Fibroblast of pulmonary artery (primary cell): ENCODE measurements around the gene MUC5AC.
"Not testable (repeated sequence)": the region's sequence is repeated elsewhere in the genome, so short reads cannot be mapped to it uniquely, and the experiment has no call there.

Source experiments
- DNase-seq: peaks from one replicate; pipeline ENCODE4 v3.0.0-alpha.2; 2010; ENCODE audit warnings: low read depth
- H3K4me3 ChIP-seq: replicated peaks from 2 replicates; pipeline ENCODE4 v1.5.1; 2011; ENCODE audit warnings: low read depth, mild to moderate bottlenecking, control low read depth, low read length, moderate library complexity
- TF ChIP-seq, protein P1 (sequence below): IDR thresholded peaks from 2 replicates; pipeline ENCODE4 v1.5.1; 2011; ENCODE audit warnings: mild to moderate bottlenecking, control low read depth, low read length, inconsistent platforms; ENCODE audit errors: missing control alignments

MUC5AC gene

DNA sequence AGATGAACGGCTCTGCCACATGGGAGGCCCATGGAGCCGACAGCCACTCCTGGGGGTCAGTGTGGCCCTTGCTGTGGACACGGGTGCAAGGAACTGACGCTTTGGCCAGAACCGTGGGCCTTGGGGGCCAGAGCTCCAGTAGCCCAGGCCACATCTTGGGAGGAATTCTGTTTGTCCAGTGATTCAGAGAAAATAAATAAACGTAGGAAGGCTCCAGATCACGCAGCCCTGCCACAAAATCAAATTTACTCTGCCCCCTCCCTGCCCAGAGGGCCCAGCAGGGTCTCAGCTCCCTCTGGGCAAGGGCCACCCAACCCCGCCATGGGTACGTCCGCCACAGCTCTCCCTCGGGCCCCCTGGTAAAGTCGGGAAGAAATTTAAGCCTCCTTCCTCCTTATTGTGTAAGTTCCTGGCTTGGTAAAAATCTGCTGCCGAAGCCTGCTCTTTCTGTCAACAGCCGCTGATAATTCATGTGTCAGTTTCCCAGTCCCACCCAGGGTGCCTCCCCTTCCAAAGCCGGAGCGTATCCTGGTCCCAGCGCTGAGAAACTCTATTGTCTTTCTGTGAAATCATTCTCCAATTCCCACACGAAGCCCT is 6.9 kb upstream of the MUC5AC start:
- peak; percentile 81 for DNase-seq
- TF ChIP-seq, protein P1, sequence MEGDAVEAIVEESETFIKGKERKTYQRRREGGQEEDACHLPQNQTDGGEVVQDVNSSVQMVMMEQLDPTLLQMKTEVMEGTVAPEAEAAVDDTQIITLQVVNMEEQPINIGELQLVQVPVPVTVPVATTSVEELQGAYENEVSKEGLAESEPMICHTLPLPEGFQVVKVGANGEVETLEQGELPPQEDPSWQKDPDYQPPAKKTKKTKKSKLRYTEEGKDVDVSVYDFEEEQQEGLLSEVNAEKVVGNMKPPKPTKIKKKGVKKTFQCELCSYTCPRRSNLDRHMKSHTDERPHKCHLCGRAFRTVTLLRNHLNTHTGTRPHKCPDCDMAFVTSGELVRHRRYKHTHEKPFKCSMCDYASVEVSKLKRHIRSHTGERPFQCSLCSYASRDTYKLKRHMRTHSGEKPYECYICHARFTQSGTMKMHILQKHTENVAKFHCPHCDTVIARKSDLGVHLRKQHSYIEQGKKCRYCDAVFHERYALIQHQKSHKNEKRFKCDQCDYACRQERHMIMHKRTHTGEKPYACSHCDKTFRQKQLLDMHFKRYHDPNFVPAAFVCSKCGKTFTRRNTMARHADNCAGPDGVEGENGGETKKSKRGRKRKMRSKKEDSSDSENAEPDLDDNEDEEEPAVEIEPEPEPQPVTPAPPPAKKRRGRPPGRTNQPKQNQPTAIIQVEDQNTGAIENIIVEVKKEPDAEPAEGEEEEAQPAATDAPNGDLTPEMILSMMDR = no peak
- H3K4me3 ChIP-seq = no peak overlapping the region

GRCh38 chr11:1151366-1152315 is 6.1 kb upstream of the MUC5AC start:
- TF ChIP-seq, protein P1 = no peak
- DNase-seq = no peak

DNA sequence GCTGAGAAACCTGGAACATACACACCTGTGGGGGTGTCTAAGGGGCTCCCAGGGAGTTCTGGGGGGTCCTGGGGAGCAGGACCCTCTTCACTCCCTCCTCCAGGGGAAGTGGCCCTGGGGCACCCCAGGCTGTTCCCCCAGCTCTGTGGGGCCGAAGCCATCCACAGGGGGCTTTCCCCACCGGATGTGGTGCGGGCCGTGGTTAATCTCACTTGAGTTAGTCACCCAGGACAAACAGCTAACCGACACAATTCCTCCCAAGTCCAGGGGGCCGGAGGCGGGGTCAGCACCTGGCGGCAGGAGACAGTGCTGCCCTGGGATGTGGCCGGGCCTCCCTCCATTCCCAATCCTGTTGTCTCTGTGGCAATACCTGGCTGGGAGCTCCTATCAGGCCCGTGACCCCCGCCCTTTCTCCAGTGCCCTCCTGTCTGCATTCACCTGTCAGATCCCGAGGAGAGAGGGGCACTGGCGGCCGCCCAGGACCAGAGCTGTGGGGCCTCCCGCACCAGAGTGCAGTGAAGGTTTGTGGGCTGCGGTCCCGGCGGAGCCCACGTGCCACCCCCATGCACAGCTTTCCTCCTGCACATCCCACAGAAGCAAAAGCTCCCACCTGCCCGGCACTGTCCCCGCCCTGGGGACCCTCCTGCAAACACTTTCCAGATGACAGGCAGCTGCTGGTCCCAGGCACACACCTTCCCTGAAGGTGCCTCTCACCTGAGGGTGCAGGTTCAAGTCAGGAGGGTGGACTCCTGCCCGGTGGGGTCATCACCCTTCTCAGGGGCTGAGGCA is 5.2 kb upstream of the MUC5AC start:
- peak; percentile 17 for DNase-seq
- H3K4me3 ChIP-seq = no peak overlapping the region
- TF ChIP-seq, protein P1 = no peak

More at GRCh38 chr11:1151366-1152315, 6.1 kb upstream of the MUC5AC start:
- no peak overlapping the region for H3K4me3 ChIP-seq

GRCh38 chr11:1153105-1153950 is 4.4 kb upstream of the MUC5AC start:
- no peak for DNase-seq
- TF ChIP-seq, protein P1 = no peak
- no peak overlapping the region for H3K4me3 ChIP-seq

GRCh38 chr11:1153951-1154493 is 3.7 kb upstream of the MUC5AC start:
- DNase-seq = peak; percentile 91
- TF ChIP-seq, protein P1 = no peak
- H3K4me3 ChIP-seq = no peak overlapping the region

- not testable (repeated sequence) for DNase-seq, H3K4me3 ChIP-seq
These were observed 3.1 kb upstream of the MUC5AC start for GRCh38 chr11:1154656-1155055.
